ENCODE data around the gene GRIFIN. TPM values are rescaled to one million over a fixed set of nuclear protein-coding genes. Genes with fewer than 3 reads are reported as not detected.

Gene GRIFIN
- total and polyA plus RNA-seq, 12 donors, result not detected

DNA sequence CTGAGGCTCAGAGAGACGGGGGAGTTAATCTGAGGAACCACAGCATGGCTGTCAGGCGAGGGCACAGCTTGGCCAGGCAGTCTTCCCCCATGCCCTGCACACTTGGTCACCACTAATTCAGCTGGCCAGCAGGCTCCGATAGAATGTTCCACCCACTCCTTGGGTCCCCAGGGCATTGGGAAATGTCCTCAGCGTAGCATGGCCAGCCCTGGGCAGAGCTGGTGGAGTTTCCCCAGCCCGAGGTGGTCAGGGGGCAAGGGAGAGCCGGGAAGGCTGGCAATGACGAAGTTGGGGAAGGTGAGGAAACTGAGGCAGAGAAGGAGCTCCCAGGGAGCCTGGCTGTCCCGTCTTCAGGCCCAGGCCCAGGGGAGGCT is 12.1 kb upstream of the GRIFIN start:
- H3K9me3 ChIP-seq, result peaks cover 0 to 3% (median under 1%) of the 10 kb centered on the region in 11 donors
- H3K4me1 ChIP-seq, result peaks cover 22 to 60% (median 43%) of the 10 kb centered on the region in 9 donors
- WGBS, 2 donors, result 42 to 49% methylated on average over 8 of the region's 8 CpGs
- peak overlapping the region in 8 of 10 donors; percentile 39 to 88 (median 68) for H3K27ac ChIP-seq
- TF ChIP-seq, protein P1, sequence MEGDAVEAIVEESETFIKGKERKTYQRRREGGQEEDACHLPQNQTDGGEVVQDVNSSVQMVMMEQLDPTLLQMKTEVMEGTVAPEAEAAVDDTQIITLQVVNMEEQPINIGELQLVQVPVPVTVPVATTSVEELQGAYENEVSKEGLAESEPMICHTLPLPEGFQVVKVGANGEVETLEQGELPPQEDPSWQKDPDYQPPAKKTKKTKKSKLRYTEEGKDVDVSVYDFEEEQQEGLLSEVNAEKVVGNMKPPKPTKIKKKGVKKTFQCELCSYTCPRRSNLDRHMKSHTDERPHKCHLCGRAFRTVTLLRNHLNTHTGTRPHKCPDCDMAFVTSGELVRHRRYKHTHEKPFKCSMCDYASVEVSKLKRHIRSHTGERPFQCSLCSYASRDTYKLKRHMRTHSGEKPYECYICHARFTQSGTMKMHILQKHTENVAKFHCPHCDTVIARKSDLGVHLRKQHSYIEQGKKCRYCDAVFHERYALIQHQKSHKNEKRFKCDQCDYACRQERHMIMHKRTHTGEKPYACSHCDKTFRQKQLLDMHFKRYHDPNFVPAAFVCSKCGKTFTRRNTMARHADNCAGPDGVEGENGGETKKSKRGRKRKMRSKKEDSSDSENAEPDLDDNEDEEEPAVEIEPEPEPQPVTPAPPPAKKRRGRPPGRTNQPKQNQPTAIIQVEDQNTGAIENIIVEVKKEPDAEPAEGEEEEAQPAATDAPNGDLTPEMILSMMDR (IDR thresholded peaks at IDR 0.05), result no peak
- DNase-seq, result no peak
- H3K27me3 ChIP-seq, result peaks cover 0 to 7% (median 0%) of the 10 kb centered on the region in 7 donors
- H3K36me3 ChIP-seq, result no peaks in the 10 kb centered on the region
- ATAC-seq, result peak; percentile 28 to 81 (median 38)
- intact Hi-C loops (cut with DNase I), result loop anchor here in 1 of 10 donors (5.0 kb wide), 1 partner anchor 34 kb away; no protein-coding TSS in a partner anchor
- no peak overlapping the region for H3K4me3 ChIP-seq

DNA sequence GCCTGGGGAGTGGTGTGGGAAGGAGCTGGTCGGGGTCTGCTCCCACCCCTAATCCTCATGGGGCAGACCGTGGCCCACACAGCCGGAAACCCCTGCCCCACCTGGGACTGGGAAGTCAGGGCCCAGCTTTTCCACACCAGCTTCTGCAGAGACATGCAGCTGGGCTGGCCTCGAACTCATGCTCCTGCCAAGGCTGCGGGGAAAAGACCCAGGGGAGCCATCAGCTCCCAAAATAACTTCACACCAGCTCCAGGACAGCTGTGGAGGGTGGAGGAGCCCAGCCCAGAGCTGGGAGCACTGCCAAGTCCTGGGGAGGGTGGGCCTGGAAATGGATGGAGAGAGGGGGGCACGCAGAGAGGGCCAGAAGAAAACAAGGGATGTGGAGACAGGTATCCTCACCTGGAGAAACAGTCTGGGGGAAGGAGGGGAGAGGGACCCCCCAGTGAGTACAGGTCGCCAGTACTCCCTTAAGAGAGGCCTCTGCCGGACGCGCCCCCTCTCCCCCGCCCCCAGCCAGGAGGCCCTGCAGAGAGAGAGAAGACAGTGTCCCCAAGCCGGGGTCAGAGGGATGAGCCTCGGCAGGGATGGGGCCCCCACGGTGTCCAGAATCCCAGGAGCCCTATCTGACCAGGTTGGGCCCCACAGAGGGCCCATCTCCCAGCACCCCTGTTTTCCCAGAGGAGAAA is 11.5 kb upstream of the GRIFIN start:
- intact Hi-C loops (cut with DNase I), result loop anchor here in 1 of 10 donors (5.0 kb wide), 1 partner anchor 35 kb away; no protein-coding TSS in a partner anchor
- 29% methylated on average over 14 of the region's 14 CpGs for WGBS, 2 donors
- Histone ChIP-seq H3K27ac (peak overlapping the region in 8 of 10 donors; percentile 39 to 88 (median 68)), H3K27me3 (peaks cover 0 to 4% (median 0%) of the 10 kb centered on the region in 7 donors), H3K4me3 (no peak overlapping the region), H3K4me1 (peaks cover 18 to 57% (median 38%) of the 10 kb centered on the region in 9 donors), H3K9me3 (peaks cover 0 to 8% (median 6%) of the 10 kb centered on the region in 11 donors), H3K36me3 (no peaks in the 10 kb centered on the region)
- TF ChIP-seq, protein P1 (IDR thresholded peaks at IDR 0.05), result no peak
- DNase-seq (peak; percentile 76 to 77), ATAC-seq (peak; percentile 54 to 83 (median 66))

DNA sequence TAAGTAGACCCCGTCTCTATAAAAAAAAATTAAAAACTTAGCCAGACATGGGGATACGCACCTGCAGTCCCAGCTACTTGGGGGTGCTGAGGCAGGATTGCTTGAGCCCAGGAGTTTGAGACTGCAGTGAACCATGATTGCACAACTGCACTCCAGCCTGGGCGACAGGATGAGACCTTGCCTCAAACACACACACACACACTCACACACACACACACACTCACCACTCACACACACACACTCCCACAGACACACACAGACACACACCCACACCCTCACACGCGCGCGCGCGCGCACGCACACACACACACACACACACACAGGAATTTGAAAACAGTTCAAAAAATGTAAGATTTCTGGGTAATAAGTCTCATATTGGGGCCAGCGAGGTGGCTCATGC is 8.7 kb upstream of the GRIFIN start:
- ATAC-seq (no peak), DNase-seq (no peak)
- peaks cover 17 to 54% (median 36%) of the 10 kb centered on the region in 9 donors for H3K4me1 ChIP-seq
- intact Hi-C loops (cut with DNase I), result loop anchor here in 2 of 10 donors (5.0 kb wide), 2 partner anchors 32 to 37 kb away; partner anchors contain the start of gene LFNG (in 1 of the 2)
- TF ChIP-seq, protein P1 (IDR thresholded peaks at IDR 0.05), result no peak
- H3K4me3 ChIP-seq, result no peak overlapping the region
- 88 to 91% methylated on average over 12 of the region's 12 CpGs for WGBS, 2 donors
- H3K27me3 ChIP-seq, result peaks cover 0 to 7% (median 0%) of the 10 kb centered on the region in 7 donors
- peaks cover 0 to 10% (median 6%) of the 10 kb centered on the region in 11 donors for H3K9me3 ChIP-seq
- no peaks in the 10 kb centered on the region for H3K36me3 ChIP-seq
- H3K27ac ChIP-seq, result no peak overlapping the region

DNA sequence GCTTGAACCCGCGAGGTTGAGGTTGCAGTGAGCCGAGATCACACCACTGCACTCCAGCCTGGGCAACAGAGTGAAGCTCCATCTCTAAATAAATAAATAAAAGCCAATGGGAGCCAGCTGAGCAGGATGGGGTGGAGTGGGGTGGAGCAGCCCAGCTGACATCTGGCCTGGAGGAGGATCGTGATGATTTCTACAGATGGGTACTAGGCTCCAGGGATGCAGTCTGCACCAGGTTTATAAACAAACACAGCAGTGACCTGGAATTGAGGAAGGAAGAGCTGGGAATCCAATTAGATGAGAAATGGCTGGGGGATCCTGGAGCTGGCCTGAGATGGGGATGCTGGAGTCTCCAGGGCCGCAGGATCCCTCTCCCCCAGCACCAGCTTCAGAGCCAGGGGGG is 7.3 kb upstream of the GRIFIN start:
- ATAC-seq (peak in 6 of 8 donors; percentile 12 to 72 (median 42)), DNase-seq (no peak)
- 47 to 55% methylated on average over 5 of the region's 5 CpGs for WGBS, 2 donors
- Histone ChIP-seq H3K36me3 (no peaks in the 10 kb centered on the region), H3K27ac (no peak overlapping the region), H3K4me3 (no peak overlapping the region), H3K4me1 (peaks cover 14 to 54% (median 30%) of the 10 kb centered on the region in 9 donors), H3K9me3 (peaks cover 0 to 10% (median 6%) of the 10 kb centered on the region in 11 donors), H3K27me3 (peaks cover 0 to 10% (median 5%) of the 10 kb centered on the region in 7 donors)
- TF ChIP-seq, protein P1 (IDR thresholded peaks at IDR 0.05), result no peak
- intact Hi-C loops (cut with DNase I), result loop anchor here in 1 of 10 donors (5.0 kb wide), 1 partner anchor 34 kb away; the partner anchor contains the start of gene LFNG

Measured in heart right ventricle (tissue), 16 donors.